BE2C (cell line): Measurements from ENCODE around the gene ISG20L2.
A peak's percentile ranks its signal among the peaks of the same experiment; 100 is the strongest.

Experiments
- DNase-seq: peaks from one replicate; pipeline ENCODE4 v3.0.0-alpha.2; 2020
- H3K27me3 ChIP-seq: fragments of 250-450 bp; sonication (Bioruptor Pico); 2 replicates; pipeline ENCODE4 v1.5.1; 2020; ENCODE audit warnings: mild to moderate bottlenecking
- H3K36me3 ChIP-seq: fragments of 250-450 bp; sonication (Bioruptor Pico); 2 replicates; pipeline ENCODE4 v1.5.1; 2020; ENCODE audit warnings: mild to moderate bottlenecking
- H3K4me1 ChIP-seq: fragments of 250-450 bp; sonication (Bioruptor Pico); 2 replicates; pipeline ENCODE4 v1.5.1; 2020
- H3K4me3 ChIP-seq: 2 replicates; pipeline ENCODE4 v1.5.1; 2011; ENCODE audit warnings: low read depth, low read length
- H3K9me3 ChIP-seq: fragments of 250-450 bp; sonication (Bioruptor Pico); 2 replicates; pipeline ENCODE4 v1.5.1; 2020
- TF ChIP-seq, protein P1 (sequence below): IDR thresholded peaks from 2 replicates; pipeline ENCODE4 v1.5.1; 2012; ENCODE audit warnings: mild to moderate bottlenecking, low read depth, low read length

The ISG20L2 gene

DNA sequence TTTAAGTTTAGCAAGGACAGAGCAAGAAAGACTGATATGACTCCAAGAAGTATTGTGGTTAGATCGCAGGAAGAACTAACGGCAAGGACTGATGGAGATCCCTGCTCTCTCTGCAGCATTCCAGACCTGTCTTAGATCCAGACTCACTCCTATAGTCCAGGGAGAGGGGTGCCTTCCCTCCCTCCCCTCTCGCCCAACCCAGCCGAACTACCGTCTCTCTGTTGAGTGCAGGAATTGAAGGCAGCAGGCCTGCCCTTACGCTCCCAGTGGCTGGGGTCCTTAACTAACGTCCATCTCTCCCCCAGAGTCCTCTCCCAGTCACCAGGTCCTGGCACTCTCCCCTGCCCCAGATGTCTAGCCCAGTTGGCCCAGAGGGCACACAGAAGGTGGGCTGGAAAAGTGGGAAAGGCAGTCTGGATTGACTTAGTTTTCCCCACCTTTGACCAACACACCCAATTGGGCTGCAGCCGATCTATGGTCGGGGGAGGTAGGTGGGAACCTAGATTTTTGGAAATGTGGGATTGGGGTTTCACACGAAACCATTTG lies 24.3 kb downstream of the ISG20L2 start:
- Histone ChIP-seq H3K4me3 (peak overlapping the region; percentile 62), H3K36me3 (no peaks in the 10 kb centered on the region), H3K4me1 (peaks cover 44% of the 10 kb centered on the region), H3K9me3 (no peaks in the 10 kb centered on the region), H3K27me3 (peaks cover 7% of the 10 kb centered on the region)
- TF ChIP-seq, protein P1, sequence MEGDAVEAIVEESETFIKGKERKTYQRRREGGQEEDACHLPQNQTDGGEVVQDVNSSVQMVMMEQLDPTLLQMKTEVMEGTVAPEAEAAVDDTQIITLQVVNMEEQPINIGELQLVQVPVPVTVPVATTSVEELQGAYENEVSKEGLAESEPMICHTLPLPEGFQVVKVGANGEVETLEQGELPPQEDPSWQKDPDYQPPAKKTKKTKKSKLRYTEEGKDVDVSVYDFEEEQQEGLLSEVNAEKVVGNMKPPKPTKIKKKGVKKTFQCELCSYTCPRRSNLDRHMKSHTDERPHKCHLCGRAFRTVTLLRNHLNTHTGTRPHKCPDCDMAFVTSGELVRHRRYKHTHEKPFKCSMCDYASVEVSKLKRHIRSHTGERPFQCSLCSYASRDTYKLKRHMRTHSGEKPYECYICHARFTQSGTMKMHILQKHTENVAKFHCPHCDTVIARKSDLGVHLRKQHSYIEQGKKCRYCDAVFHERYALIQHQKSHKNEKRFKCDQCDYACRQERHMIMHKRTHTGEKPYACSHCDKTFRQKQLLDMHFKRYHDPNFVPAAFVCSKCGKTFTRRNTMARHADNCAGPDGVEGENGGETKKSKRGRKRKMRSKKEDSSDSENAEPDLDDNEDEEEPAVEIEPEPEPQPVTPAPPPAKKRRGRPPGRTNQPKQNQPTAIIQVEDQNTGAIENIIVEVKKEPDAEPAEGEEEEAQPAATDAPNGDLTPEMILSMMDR = no peak
- no peak for DNase-seq

DNA sequence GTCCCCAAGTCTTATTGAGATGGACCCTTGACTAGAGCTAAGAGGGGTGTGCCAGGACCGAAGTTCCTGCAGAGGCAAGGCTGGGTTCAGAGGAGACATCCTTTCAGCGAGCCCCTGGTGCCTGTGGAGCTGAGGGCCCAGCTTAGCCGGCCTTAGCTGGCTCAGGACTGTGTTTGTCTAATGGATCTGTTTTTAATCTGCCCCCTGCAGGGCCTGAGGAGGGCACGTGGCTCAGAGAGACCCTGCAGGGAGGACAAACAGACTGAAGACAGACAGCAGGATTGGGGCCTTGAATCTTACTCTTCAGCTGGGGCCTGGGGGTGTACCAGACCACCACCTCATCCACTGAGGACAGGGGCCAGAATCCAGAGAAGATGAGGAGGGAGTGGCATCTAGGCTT lies 24.8 kb downstream of the ISG20L2 start:
- H3K4me1 ChIP-seq = peaks cover 39% of the 10 kb centered on the region
- no peaks in the 10 kb centered on the region for H3K36me3 ChIP-seq
- no peaks in the 10 kb centered on the region for H3K9me3 ChIP-seq
- no peak for DNase-seq
- H3K4me3 ChIP-seq = peak overlapping the region; percentile 62
- TF ChIP-seq, protein P1 = no peak; the same call in 1 of the 2 replicates
- peaks cover 7% of the 10 kb centered on the region for H3K27me3 ChIP-seq

DNA sequence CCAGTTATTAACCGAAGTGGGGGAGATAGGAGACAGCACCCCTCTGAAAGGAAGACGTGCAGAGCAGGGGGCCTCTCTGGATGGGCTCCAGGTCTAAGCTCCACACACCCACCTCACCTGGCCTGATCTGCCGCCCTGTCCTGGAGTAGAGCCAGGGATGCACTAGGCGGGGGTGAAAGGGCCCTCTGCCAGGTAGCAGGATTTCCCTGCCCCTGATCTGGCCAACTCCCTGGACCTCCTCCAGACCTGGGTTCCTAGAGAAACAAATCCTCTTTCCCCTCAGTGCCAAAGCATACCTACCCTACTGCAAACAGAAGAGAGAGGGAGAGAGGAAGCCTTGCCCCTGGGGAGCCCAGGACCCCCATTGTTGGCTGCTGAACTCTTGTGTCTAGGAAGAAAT lies 25.2 kb downstream of the ISG20L2 start:
- TF ChIP-seq, protein P1 = no peak
- H3K4me3 ChIP-seq = no peak overlapping the region; the same call in 1 of the 2 replicates
- no peaks in the 10 kb centered on the region for H3K9me3 ChIP-seq
- no peak for DNase-seq
- peaks cover 35% of the 10 kb centered on the region for H3K4me1 ChIP-seq
- no peaks in the 10 kb centered on the region for H3K36me3 ChIP-seq
- peaks cover 7% of the 10 kb centered on the region for H3K27me3 ChIP-seq

GRCh38 chr1:156700736-156701531 lies 27.6 kb downstream of the ISG20L2 start:
- Histone ChIP-seq H3K9me3 (no peaks in the 10 kb centered on the region), H3K4me1 (peaks cover 37% of the 10 kb centered on the region), H3K36me3 (no peaks in the 10 kb centered on the region), H3K4me3 (no peak overlapping the region), H3K27me3 (peaks cover 7% of the 10 kb centered on the region)
- no peak for DNase-seq
- TF ChIP-seq, protein P1 = no peak

GRCh38 chr1:156698995-156699394 lies 29.6 kb downstream of the ISG20L2 start:
- Histone ChIP-seq H3K27me3 (no peaks in the 10 kb centered on the region), H3K9me3 (no peaks in the 10 kb centered on the region), H3K36me3 (no peaks in the 10 kb centered on the region), H3K4me3 (no peak overlapping the region), H3K4me1 (peaks cover 29% of the 10 kb centered on the region)
- TF ChIP-seq, protein P1 = no peak
- no peak for DNase-seq

GRCh38 chr1:156697481-156697880 lies 31.1 kb downstream of the ISG20L2 start:
- no peak overlapping the region for H3K4me3 ChIP-seq
- peaks cover 33% of the 10 kb centered on the region for H3K4me1 ChIP-seq
- no peaks in the 10 kb centered on the region for H3K36me3 ChIP-seq
- no peaks in the 10 kb centered on the region for H3K9me3 ChIP-seq
- TF ChIP-seq, protein P1 = no peak
- peak; percentile 60 for DNase-seq
- H3K27me3 ChIP-seq = no peaks in the 10 kb centered on the region
